ENCODE data around the gene CABLES2.

CABLES2 gene

DNA sequence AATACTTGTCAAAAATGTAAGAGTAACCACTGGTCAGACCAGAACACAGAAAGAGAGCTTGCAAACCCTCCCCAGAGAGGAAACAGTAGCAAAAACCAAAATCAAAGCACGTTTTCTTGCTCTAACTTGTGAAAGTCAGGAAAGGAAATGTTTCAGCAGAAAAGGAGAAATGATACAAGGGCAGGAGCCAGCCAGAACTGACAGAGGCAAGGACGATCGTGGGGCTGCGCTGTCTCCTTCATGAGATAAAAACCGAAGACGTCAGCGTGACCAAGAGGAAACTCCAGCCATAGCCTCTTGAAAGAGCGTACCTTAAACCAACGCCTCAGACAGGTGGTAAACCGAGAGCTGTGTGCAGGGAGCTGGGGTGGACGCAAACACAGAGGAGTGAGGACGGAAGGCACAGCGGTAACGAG, 67.4 kb downstream of the CABLES2 start:
- peaks cover 54% of the 10 kb centered on the region for H3K36me3 ChIP-seq (ENCODE audit: insufficient read depth, low read length)
- H3K9ac ChIP-seq (ENCODE audit: low read length): no peak overlapping the region
- H3K27ac ChIP-seq (ENCODE audit: low read depth, low read length): no peak overlapping the region
- no peaks in the 10 kb centered on the region for H3K27me3 ChIP-seq (ENCODE audit: control insufficient read depth in 1 of 2, insufficient read depth in 2 of 2, low read length in 2 of 2)
- no peaks in the 10 kb centered on the region for H3K4me1 ChIP-seq (ENCODE audit: insufficient read depth, low read length)
- no peaks in the 10 kb centered on the region for H3K9me3 ChIP-seq (ENCODE audit: low read length)
- no peak overlapping the region for H3K4me3 ChIP-seq (ENCODE audit: low read depth in 1 of 2, low read length in 2 of 2)
